Mammary epithelial cell (primary cell): ENCODE measurements around the gene SLC15A5.

Experiments
- CTCF ChIP-seq, 2 donors: IDR thresholded peaks in 1 of 2; conservative IDR thresholded peaks in 1 of 2; 2 replicates each; pipeline ENCODE4 v1.5.1; 2011 to 2012; ENCODE audit warnings: inconsistent platforms in 2 of 2, low read length in 2 of 2, mild to moderate bottlenecking in 2 of 2, control low read depth in 1 of 2, low read depth in 1 of 2; ENCODE audit not compliant: insufficient read depth in 1 of 2; ENCODE audit errors: extremely low read depth in 1 of 2
- EZH2 ChIP-seq: IDR thresholded peaks from 2 replicates; pipeline ENCODE4 v1.6.1; 2012; ENCODE audit warnings: low read length, inconsistent platforms, borderline replicate concordance

- TF ChIP-seq CTCF (conservative IDR thresholded peaks at IDR 0.05 in 1 of 2, IDR thresholded peaks at IDR 0.05 in 1 of 2; ENCODE audit: extremely low read depth in 1 of 2, insufficient read depth in 1 of 2, low read depth in 1 of 2, low read length in 2 of 2) = no peak
- TF ChIP-seq EZH2 = no peak
Measured at GRCh38 chr12:16221776-16222175, 55.7 kb downstream of the SLC15A5 start.
